Measurements from ENCODE around the gene GAGE12G. TPM values are rescaled to one million over a fixed set of nuclear protein-coding genes. Genes with fewer than 3 reads are reported as not detected.

The GAGE12G gene
- total RNA-seq, 2 donors from 2014 or later = 0.99 TPM; not detected in 1

DNA sequence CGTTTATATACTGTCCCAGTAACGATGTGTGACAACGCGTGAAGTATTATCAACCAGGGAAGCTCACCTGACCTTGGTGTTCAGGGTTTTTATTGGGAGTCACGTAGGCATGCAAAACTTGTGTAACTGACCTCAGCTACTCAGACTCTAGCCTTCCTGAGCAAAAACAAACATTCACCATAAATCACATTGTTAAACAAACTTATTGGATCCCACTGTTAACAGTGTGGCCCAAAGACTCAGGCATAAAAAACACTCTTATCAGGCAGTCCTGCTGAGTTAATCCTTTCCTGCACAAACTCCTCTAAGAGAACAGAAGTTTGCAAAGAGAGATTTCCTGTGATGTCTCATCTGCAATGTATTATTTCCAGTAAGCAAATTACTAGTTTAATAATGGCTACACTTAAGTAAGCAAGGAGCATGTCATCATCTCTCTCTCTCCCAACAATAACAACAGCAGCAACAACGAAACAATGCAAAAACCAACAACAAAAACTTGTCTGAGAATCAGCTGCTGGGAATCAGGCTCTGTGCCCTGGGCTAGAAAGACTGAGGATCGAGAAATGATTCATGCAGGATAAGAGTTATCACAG lies 40.6 kb downstream of the GAGE12G start:
- H3K4me1 ChIP-seq = no peaks in the 10 kb centered on the region
- no peak overlapping the region for H3K4me3 ChIP-seq
- H3K9ac ChIP-seq (ENCODE audit: low read depth in 2 of 2, low read length in 2 of 2) = no peak overlapping the region
- H3K36me3 ChIP-seq = no peaks in the 10 kb centered on the region
- TF ChIP-seq, protein P1, sequence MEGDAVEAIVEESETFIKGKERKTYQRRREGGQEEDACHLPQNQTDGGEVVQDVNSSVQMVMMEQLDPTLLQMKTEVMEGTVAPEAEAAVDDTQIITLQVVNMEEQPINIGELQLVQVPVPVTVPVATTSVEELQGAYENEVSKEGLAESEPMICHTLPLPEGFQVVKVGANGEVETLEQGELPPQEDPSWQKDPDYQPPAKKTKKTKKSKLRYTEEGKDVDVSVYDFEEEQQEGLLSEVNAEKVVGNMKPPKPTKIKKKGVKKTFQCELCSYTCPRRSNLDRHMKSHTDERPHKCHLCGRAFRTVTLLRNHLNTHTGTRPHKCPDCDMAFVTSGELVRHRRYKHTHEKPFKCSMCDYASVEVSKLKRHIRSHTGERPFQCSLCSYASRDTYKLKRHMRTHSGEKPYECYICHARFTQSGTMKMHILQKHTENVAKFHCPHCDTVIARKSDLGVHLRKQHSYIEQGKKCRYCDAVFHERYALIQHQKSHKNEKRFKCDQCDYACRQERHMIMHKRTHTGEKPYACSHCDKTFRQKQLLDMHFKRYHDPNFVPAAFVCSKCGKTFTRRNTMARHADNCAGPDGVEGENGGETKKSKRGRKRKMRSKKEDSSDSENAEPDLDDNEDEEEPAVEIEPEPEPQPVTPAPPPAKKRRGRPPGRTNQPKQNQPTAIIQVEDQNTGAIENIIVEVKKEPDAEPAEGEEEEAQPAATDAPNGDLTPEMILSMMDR (IDR thresholded peaks at IDR 0.05) = no peak
- H3K9me3 ChIP-seq = no peaks in the 10 kb centered on the region
- no peaks in the 10 kb centered on the region for H3K27me3 ChIP-seq
- intact Hi-C loops (cut with DNase I) = no loop called here
- no peak overlapping the region for H3K27ac ChIP-seq
- DNase-seq = no peak

- Histone ChIP-seq H3K4me1 (no peaks in the 10 kb centered on the region), H3K4me3 (no peak overlapping the region), H3K27me3 (no peaks in the 10 kb centered on the region), H3K9me3 (no peaks in the 10 kb centered on the region), H3K36me3 (no peaks in the 10 kb centered on the region), H3K9ac (ENCODE audit: low read depth in 2 of 2, low read length in 2 of 2) (no peak overlapping the region), H3K27ac (no peak overlapping the region)
- intact Hi-C loops (cut with DNase I) = no loop called here
- no peak for DNase-seq
- TF ChIP-seq, protein P1 (IDR thresholded peaks at IDR 0.05) = no peak
Measured at GRCh38 chrX:49618574-49618973, 48.4 kb downstream of the GAGE12G start.

Other genes starting within 250 kb of the GAGE12G start
- not detected for gene GAGE12J, start 248.4 kb upstream of the GAGE12G start, total RNA-seq
- not detected for gene GAGE13, start 238.8 kb upstream of the GAGE12G start, total RNA-seq
- gene GAGE12C, start 38.2 kb upstream of the GAGE12G start, total RNA-seq = not detected
- gene GAGE12D, start 28.7 kb upstream of the GAGE12G start, total RNA-seq = not detected
- not detected for gene GAGE12E, start 19.1 kb upstream of the GAGE12G start, total RNA-seq
- gene GAGE12F, start 9.6 kb upstream of the GAGE12G start, total RNA-seq = under 1 TPM in 1 of 2 donors, not detected in 1; 0.99 TPM
- gene GAGE12H, start 9.5 kb downstream of the GAGE12G start, total RNA-seq = not detected
- gene GAGE2A, start 19.1 kb downstream of the GAGE12G start, total RNA-seq = under 1 TPM in 1 of 2 donors, not detected in 1; 0.86 TPM
- not detected for gene GAGE1, start 28.6 kb downstream of the GAGE12G start, total RNA-seq
- not detected for gene PAGE1, start 125.6 kb downstream of the GAGE12G start, total RNA-seq